ENCODE measurements around the gene GGCT.

GRCh38 chr7:30476459-30477145 lies 28.0 kb downstream of the GGCT start:
- no peak for TF ChIP-seq POLR2A (IDR thresholded peaks at IDR 0.05; ENCODE audit: low read depth, low read length)
- no peak for TF ChIP-seq POLR2AphosphoS5 (IDR thresholded peaks at IDR 0.05; ENCODE audit: low read depth, low read length)
- TF ChIP-seq TAF1 (IDR thresholded peaks at IDR 0.05; ENCODE audit: low read depth, low read length) = no peak
- TF ChIP-seq SPI1 (IDR thresholded peaks at IDR 0.05; ENCODE audit: low read depth, low read length) = no peak
